HG02571 (cell line): ENCODE data around the gene TALDO1.

Experiments used
- ATAC-seq: cut with Tn5 transposase; IDR thresholded peaks from one replicate; pipeline ENCODE4 v1.9.1; 2021; ENCODE audit warnings: mild to moderate bottlenecking, moderate library complexity; ENCODE audit not compliant: unreplicated experiment

Gene TALDO1

DNA sequence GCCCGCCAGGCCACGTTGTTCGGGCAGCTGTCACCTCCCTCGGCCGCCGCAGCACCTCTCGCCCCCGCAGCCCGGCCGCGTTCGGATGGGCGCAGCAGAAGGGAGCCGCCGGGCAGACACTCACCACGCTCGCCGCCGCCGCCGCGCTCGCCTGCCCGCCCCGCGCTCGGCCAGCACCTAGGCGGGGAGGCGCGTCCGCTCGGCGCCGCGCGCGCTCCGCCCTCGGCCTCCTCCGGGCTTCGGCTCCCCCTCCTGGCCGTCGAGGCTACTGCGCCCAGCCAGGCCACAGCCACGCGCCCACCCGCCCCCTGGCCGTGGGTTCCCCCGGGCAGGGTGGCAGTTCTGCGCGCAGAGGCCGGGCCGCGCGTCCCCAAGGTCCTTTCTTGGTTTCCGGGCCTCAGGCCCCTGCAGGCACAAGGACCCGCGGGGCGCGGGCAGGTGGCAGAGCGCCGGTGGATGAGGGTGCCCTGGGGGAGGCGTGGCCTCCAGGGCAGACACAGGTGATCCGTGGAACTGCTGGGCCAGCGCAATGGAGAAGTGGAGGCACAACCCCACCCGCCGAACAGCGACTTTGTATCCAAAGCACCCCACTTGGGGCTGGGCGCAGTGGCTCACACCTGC lies 50.9 kb downstream of the TALDO1 start, which contains the start of gene SLC25A22:
Gene SLC25A22, minus strand, starts transcription at position 189 of the 621 bp plus-strand sequence. CDS start 3,275 bp downstream, outside the sequence.
- peak; percentile 49 for ATAC-seq

DNA sequence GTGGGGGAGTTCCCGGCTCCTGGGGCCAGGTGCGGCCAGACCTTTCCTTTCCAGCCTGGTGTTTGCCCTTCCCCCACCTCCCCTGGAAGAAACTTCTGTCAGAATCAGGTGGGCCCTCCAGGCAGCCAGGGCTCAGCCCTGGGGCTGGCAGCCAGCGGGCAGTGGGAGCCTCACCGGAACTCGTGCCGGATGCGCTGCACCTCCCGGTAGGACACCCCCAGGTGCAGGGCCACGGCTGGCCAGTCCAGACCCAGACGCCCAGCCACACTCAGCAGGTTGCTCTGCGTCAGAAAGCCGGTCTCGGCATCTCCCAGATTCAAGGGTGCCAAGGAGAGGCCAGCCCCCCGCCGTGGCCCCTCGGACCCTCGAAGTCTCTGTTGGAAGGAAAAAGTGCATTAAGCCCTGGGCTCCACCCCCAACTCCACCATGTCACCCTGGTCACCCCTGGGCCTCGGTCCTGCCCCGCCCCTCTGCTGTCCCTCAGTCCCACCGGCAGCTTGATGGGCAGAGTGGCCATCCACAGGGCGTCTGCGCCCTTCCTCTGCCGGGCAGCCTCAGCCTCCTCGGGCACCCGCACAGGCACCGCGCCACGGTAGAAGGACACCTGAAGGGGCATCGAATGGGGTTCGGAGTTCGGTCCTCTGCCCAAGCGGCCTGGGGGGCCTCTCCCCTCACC lies 52.5 kb downstream of the TALDO1 start:
- no peak for ATAC-seq

DNA sequence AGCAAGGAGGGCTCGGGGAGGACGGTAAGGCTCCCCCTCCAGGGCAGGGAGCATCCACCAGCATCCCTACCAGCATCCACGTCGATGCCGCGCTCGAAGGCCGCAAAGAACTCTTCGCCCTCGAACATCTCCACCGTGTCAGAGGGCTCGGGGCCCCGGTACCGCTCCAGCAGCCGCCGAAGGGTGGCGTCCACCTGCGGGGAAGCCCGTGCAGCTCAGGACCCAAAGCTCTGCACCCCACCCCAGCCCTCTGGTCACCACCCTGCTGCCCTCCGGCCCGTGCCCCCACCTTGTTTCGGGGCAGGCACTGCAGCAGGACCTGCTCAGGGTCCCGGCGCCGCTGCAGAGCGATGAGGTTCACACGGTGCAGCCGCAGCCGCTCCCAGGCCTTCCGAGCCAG lies 53.2 kb downstream of the TALDO1 start:
- ATAC-seq, result no peak

DNA sequence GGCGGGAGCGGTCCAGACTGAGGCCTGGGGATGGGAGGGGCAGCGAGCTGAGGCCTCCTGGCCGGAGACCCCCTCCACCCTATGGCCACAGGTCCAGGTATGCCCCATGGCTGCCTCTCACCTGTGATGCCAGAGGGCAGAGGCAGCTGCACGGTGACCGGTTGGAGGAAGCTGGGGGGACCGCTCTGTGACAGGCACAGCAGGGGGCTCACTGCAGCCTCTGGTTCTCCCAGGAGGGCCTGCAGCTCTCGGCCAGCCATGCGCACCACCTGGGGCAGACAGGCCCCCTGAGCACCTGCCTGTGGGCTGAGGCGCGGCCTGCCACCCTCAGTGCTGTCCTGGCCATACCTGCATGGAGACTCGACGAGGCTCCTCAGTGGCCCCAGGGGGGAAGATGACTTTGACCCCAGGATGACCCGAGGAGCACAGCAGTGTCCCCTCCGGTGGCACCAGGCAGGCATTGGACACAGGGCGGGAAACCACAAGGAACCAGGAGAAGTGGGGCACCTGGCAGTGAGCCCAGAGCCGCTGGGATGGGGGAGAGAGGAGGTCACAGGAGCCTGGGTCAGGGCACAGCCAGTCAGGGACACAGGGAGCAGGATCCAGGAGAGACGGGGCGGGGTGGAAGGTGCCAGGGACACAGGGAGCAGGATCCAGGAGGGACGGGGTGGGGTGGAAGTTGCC lies 54.0 kb downstream of the TALDO1 start:
- no peak for ATAC-seq

DNA sequence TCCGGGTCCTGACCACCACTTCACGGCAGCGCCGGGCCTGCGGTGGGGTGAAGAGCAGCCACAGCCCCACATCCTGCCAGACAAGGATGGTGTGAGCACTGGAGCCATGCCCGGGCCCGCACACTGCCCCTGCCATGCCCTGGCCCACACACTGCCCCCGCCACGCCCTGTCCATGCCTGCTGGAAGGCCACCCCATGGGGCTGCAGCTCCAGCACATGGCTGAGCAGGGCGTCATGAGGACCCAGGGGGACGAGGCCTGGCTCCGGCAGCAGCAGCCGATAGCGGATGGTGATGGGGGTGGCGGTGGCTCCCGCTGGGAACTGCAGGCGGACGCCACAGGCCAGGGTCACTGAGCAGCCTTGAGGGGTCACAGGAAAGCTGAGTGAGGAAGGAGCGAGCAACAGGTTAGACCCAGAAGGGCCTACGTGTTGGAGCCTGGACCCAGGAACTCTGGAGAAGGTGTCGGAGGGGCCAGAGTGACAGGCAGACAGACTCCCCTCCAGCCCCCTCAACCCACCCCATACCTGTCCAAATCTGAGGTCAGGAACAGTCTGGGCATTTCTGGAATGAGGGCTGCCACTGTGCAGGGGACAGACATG lies 54.9 kb downstream of the TALDO1 start:
- ATAC-seq, result no peak

DNA sequence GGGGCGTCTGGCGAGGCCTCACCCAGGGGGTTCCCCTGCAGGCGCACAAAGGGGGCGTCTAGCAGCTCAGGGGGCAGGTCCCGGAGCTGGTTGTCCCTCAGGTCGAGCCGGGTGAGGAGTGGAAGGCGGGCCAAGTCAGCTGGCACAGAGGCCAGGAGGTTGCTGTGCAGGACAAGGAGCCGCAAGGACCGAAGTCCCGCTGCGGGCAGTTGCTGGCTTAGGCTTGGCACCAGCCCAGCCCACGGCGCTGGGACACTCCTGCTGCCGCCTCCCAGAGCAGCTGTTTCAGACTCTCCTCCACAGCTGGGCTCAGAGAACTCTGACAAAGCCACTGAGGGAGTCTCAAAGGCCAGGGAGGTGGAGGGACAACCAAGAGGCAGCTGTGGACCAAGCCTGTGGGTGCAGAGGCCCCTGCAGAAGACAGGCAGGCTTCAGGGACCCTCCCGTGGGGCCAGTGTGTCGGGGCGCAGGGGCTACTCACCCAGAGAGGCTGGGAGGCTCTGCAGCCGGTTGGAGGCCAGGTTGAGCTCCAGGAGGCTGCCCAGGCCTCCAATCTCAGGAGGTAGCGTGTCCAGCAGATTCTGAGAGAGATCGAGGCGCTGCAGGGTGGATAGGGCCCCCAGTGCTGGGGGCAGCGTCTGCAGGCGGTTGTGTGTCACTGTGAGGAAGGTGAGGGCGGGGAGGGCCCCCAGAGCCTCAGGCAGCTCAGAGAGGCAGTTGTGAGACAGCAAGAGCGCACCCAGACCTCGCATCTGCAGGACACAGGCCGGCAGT lies 55.6 kb downstream of the TALDO1 start:
- no peak for ATAC-seq

DNA sequence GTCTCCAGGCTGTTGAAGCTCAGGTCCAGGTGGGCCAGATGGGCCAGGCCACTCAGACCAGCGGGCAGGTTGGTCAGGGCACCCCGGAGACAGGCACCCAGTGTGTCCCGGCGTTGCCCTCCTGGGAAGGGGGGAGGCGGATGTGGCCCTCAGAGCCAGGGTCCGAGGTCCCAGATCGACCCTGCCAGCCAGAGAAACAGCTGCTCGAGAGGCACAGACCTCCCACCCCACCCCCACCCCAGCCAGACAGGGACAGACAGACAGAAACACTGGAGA lies 56.1 kb downstream of the TALDO1 start:
- no peak for ATAC-seq

DNA sequence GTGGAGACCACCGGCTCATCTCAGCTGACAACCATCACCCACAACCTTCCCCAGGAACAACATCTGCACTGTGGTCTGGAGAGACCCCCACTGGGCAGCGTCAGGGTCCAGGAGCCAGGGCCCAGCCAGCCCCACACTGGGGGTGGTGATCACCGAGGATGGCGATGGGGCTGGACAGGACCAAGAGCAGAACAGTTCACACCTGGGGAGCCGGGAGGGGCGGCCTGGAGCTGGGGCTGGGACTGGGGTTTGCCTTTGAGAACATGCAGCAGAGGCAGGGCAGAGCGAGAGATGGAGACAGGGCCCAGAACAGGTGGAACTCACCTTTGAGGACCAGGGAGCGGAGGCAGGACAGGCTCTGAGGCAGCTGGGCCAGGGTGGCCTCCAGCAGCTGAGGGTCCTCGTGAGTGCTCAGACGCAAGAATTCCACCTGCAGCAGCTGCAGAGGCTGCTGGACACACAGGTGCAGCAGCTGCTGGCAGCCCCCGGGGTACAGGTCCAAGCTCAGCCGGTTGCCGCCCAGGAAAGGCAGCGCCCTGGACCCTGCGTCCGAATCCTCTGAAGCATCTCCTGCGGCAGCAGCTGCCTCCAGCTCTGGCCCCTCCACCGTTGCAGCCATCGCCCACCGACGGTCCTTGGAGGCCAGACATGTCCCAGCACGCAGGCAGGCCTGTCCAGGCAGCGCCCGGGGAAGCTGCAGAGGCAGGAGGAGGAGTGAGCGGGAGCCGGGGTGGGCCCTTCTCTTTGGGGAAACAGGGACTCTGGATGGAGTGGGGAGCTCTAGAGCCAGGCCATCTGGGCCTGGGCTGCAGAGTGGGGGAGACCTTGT lies 56.7 kb downstream of the TALDO1 start:
- ATAC-seq, result no peak

DNA sequence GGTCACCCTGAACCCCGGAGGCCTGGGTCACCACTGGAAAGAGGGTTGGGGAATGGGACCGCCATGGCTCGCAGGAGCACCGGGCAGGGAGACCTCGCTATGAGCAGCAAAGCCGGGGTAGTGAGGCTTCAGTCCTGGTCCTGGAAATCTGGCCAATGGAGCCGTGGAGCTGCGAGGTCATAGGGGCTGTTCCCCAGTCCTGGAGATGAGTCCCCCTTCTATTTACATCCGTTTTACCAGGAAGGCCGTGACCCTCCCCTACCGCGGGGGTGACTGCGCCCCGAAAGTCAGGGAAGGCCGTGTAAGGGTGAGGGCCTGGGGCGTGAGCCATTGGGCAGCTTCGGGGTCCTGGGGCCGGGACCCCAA lies 57.3 kb downstream of the TALDO1 start:
- ATAC-seq, result no peak

DNA sequence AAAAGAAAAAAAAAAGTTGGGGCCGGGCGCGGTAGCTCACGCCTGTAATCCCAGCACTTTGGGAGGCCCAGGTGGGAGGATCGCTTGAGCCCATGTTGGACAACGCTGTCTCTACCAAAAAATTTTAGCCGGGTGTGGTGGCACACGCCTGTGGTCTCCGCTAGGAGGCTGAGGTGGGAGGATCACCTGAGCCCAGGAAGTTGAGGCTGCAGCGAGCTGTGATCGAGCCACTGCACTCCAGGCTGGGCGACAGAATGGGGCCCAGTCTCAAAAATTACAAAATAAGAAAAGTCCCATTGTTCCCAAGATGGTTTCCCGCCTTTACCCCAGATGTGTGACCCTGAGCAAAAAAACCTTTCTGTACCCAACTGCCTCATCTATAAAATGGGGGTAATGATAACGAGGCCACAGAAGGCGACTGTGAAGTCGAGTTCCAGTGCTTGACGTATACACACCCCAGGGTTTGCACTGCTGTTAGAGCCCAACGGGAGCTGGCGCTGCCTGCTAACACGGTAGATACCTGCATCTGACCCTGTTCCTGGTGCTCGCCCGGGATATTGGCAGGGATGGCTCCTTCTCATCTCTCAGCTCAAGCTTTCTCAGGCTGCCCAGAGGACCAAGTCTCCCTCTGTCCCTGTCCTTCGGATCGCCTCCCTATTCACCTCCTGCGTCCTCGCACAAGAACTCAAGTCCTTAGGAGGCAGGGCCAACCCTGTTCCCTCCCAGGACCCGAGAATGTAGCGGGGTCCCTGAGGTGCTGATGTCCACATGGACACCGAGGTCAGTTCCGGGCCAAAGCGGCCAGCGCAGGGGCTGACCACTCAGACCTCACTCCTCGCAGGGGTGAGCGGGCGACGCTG lies 61.4 kb downstream of the TALDO1 start:
- no peak for ATAC-seq

DNA sequence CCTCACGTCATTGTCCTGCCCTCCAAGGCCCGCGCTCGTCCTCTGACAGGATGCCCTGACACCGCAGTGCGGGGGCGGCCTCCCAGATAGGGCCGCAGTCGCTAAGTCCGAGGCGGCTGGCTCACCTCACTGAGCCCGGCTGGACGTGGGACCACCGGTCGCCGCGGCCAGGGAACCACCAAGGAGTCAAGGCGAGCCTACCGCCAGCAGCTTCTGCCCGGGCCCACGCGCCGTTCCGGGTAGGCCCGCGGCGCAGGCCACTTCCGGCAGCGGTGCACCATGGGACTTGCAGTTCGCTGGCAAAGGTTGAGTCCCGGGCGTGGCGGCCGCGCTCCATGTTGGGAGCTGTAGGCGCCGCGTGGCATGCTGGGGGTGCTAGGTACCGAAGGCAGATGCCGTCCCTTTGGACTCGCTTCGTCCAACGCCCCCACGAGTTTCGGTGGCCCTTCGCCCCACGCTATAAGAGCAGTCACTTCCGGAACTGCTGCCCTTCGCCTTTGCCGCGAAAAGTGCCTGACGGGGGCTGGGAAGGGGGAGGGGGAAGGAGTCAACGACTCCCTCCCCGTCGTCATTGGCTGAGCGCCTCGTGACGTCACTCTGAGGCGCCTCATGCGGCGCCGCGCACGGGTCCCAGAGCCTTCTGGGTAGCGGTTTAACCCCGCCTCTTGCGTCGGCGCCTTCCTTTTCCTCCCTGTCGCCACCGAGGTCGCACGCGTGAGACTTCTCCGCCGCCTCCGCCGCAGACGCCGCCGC lies 62.2 kb downstream of the TALDO1 start, which contains the start of gene RPLP2:
Gene RPLP2, plus strand, starts transcription at position 681 of the 753 bp plus-strand sequence. CDS start 268 bp downstream, outside the sequence.
- ATAC-seq, result peak; percentile 69

DNA sequence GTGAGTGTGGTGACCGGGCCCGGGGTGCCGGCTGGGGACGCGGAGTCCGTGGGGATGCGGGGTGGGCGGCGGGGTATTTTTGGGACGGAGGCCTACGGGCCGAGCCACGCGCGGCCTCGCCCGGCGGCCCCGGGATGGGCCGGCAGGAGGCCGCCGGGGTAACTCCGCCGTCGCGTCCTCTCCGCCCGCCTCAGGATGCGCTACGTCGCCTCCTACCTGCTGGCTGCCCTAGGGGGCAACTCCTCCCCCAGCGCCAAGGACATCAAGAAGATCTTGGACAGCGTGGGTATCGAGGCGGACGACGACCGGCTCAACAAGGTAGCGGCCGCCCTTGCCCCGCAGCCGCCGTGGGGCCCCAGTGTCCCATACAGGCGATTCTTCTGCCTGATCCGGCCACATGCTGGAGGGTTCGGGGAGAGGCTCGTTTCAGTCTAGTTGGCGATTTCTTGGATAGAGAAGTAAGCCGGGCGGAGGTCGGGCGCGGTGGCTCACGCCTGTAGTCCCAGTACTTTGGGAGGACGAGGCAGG lies 62.8 kb downstream of the TALDO1 start:
- peak; percentile 4 for ATAC-seq

DNA sequence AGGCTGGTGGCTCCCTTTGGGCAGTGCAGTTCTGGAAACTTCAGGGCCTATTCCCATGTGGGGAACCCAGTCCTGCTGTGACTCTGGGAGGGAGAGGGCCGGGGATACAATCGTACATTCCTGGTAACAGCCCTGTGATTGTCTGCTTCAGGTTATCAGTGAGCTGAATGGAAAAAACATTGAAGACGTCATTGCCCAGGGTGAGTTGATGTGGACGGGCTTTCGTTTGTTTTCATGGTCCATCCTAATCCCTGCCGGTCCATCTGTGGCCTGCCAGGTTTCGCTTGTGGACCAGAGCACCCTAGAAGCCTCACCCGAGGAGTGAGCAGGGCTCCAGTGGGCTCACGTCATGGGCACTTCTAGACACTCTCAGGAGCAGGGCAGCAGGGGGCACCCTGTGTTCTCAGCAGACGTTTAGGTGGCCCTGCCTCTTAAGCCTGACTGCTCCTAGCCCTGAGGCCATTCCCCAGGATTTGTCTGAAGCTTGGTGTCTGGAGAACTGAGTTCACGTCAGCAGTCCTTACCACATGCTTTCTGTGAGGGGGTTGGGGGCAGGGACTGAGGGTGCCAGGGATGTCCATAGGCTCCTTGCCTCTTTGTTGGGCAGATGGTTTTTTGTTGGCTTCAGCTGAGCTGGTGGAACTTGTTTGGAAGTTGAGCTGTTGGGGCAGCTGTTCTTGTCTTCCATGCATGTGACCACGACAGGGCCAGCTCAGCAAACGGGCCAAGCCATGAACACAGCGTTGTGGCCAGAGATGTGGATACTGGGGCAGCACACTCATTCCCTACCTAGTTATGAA lies 64.4 kb downstream of the TALDO1 start:
- no peak for ATAC-seq

DNA sequence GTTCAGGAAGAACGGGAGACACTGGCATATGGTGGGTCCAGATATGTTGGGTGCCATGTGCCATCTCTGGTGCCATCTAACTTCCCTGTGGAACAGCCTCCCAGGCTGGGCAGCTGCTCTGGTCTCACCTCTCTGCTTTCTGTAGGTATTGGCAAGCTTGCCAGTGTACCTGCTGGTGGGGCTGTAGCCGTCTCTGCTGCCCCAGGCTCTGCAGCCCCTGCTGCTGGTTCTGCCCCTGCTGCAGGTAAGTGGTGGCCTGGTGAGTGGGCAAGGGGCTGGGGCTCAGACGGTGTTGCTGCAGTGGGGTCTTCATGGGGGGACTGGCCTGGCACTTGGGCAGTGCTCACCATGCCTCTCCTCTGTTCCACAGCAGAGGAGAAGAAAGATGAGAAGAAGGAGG lies 65.1 kb downstream of the TALDO1 start:
- ATAC-seq, result no peak

DNA sequence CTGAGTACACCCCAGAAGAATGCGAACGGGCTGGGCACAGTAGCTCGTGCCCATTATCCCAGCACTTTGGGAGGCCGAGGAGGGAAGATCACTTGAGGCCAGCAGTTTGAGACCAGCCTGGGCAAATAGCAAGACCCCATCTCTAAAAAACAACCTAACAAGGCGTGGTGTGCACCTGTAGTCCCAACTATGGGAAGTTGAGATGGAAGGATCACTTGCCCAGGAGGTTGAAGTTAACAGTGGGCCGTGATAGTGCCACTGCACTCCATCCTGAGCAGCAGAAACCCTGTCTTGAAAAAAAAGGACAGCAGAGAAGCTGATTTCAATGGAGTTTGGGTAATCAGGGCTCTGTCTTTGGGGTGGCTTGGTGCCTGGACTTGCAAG lies 65.8 kb downstream of the TALDO1 start:
- no peak for ATAC-seq

DNA sequence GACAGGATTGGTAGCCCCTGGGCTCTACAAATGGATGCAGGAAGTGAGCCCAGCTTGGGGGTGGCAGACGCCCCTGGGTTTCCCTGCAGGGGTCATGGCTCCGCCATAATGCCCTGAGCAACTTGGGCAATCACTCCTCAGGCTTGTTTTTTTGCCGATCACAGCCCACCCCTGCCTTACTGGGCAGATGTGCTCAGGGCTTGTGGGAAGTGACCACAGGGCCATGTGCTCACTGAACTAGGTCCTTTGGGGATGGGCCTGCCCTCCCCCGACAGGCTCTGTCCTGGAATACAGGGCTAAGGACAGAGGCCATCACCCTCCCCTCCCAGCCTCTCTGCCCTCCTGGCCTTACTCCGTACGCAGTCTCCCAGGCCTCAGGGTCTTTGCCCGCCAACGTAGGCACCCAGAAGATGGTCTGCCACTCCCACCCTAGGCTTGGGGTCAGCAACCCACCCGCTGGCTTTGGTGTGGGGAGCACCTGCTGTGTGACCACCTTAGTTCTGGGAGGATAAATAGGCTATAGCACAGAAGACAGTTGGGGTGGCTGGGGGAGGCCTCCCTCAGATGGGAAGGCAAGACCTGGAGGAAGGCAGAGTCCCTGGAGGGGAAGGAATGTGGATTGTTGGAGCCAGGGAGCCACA lies 66.3 kb downstream of the TALDO1 start:
- ATAC-seq, result no peak
